Measurements from ENCODE around the gene DISC1. TPM values are rescaled to one million over a fixed set of nuclear protein-coding genes. Genes with fewer than 3 reads are reported as not detected.
A peak's percentile ranks its signal among the peaks of the same experiment; 100 is the strongest.

Gene DISC1
- total and polyA plus RNA-seq, 2 of the 13 experiments (the other 11 are each of a cell fraction or from before 2014, with no cell fraction given): 4.2 to 4.6 TPM

- ChIA-PET POLR2A (no interaction called here), CTCF (ENCODE audit: low intra/inter-chr PET ratio, low total read pairs) (no interaction called here)
- H3K36me3 ChIP-seq (replicated peaks in 1 of 2; ENCODE audit: control insufficient read depth in 1 of 2, insufficient read depth in 2 of 2, low read length in 2 of 2): peaks cover 0 to 2% of the 10 kb centered on the region in 2 experiments; a peak in 1 of 5 replicates
- ATAC-seq: peak; percentile 94
- 36% methylated on average over 17 of the region's 17 CpGs for WGBS (ENCODE audit: low lambda C conversion rate)
- H3K79me2 ChIP-seq (ENCODE audit: insufficient read depth, low read length): no peaks in the 10 kb centered on the region
- no peak overlapping the region for H3K27ac ChIP-seq (ENCODE audit: extremely low read length, insufficient read depth, low read length)
- H3K27me3 ChIP-seq (ENCODE audit: control insufficient read depth in 1 of 2, insufficient read depth in 2 of 2, low read length in 2 of 2): no peaks in the 10 kb centered on the region
- H3K9ac ChIP-seq (ENCODE audit: insufficient read depth, low read depth, low read length): no peak overlapping the region; the same call in 1 of the 2 replicates
- H3K9me3 ChIP-seq (ENCODE audit: low read length): no peaks in the 10 kb centered on the region
- H3K4me1 ChIP-seq (ENCODE audit: insufficient read depth, low read length): peaks cover 29% of the 10 kb centered on the region
- in situ Hi-C loops (cut with HindIII; ENCODE audit: extremely low pct_ligation_motif_present, low pct_unique_long_range_greater_than_20kb) (no loop called here), intact Hi-C loops (cut with micrococcal nuclease; ENCODE audit: unreplicated experiment) (loop anchor here (1.0 to 2.0 kb wide), 4 partner anchors 33 to 335 kb away; partner anchors contain the start of gene DISC1)
- peaks cover 8% of the 10 kb centered on the region; the same call in 1 of the 2 replicates for H4K20me1 ChIP-seq (ENCODE audit: insufficient read depth, low read length)
- DNase-seq (ENCODE audit: low spot score): peak; percentile 31
- H3K4me2 ChIP-seq (ENCODE audit: low read depth, low read length): peak overlapping the region; percentile 59
- peak overlapping the region in 1 of 3 experiments; percentile 25; a peak in 1 of 6 replicates for H3K4me3 ChIP-seq (replicated peaks in 1 of 3; ENCODE audit: insufficient read depth in 1 of 3, low read depth in 2 of 3, low read length in 3 of 3)
- no TSS peak for BruUV-seq (replicated peaks)
- peak; percentile 43 for FAIRE-seq
- no peak overlapping the region for H2AFZ ChIP-seq (ENCODE audit: low read length)
- TF ChIP-seq ZNF589 (CRISPR knock-in tag; conservative IDR thresholded peaks at IDR 0.05): no peak
- TF ChIP-seq RFXAP (CRISPR knock-in tag; IDR thresholded peaks at IDR 0.05; ENCODE audit: borderline replicate concordance): no peak
- TF ChIP-seq PAWR (CRISPR knock-in tag; IDR thresholded peaks at IDR 0.05; ENCODE audit: borderline replicate concordance): no peak
- peak; percentile 36; the same call in 1 of the 2 replicates for TF ChIP-seq ARID5B (CRISPR knock-in tag; IDR thresholded peaks at IDR 0.05)
- 0 out of 2 replicates have a peak, but pooled peaks have one; percentile 21 for TF ChIP-seq GABPB1 (CRISPR knock-in tag; IDR thresholded peaks at IDR 0.05)
- peak; percentile 83 for TF ChIP-seq CTCF (CRISPR knock-in tag; IDR thresholded peaks at IDR 0.05)
- no peak for TF ChIP-seq ZNF597 (CRISPR knock-in tag; IDR thresholded peaks at IDR 0.05)
- 0 out of 2 replicates have a peak, but pooled peaks have one; percentile 22 for TF ChIP-seq HOMEZ (CRISPR knock-in tag; IDR thresholded peaks at IDR 0.05; ENCODE audit: low read depth)
- no peak for TF ChIP-seq HNRNPK (IDR thresholded peaks at IDR 0.05; ENCODE audit: low read depth, low read length, poor library complexity, severe bottlenecking)
- no peak for TF ChIP-seq DNMT3B (CRISPR knock-in tag; conservative IDR thresholded peaks at IDR 0.05)
These were observed 65.1 kb downstream of the DISC1 start for GRCh38 chr1:231691618-231692259.
